ENCODE measurements around the gene SVIP. TPM values are rescaled to one million over a fixed set of nuclear protein-coding genes. Genes with fewer than 3 reads are reported as not detected.

The SVIP gene
- total RNA-seq, 1 experiment from 2014 or later = 46.2 TPM

DNA sequence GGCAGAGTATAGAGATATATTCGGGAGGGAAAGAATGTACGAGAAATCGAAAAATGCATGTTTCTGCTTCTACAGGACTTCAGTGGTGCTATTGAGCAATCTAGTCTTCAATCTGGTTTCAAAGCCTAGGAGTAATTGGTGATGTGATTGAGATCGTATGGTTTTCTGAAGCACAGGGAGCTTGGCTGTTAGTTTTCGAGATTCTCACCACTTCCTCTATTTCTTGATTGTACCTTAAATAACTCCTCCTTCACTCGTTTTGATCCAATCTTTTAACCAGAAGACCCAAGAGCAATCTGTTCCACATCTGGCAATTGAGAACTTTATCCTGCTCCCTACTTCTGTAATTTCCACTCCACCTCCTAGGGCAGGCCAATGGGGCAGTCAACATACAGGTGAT, 30.2 kb upstream of the SVIP start:
- intact Hi-C loops (cut with micrococcal nuclease; ENCODE audit: unreplicated experiment) = no loop called here
- DNase-seq (ENCODE audit: low spot score) = no peak
- H3K36me3 ChIP-seq (ENCODE audit: insufficient read depth, low read length, poor library complexity, severe bottlenecking) = no peaks in the 10 kb centered on the region
- no peak overlapping the region for H3K27ac ChIP-seq (ENCODE audit: low read depth, low read length, poor library complexity, severe bottlenecking)
- no TSS peak for BruUV-seq (replicated peaks)
- no peak overlapping the region for H3K4me3 ChIP-seq (ENCODE audit: low read depth, low read length, poor library complexity, severe bottlenecking)
- CTCF ChIA-PET = no interaction called here
- H3K9me3 ChIP-seq (ENCODE audit: low read depth, low read length, poor library complexity, severe bottlenecking) = no peaks in the 10 kb centered on the region
- POLR2A ChIA-PET (ENCODE audit: low non-redundant PET) = no interaction called here
- H3K27me3 ChIP-seq (replicated peaks; ENCODE audit: insufficient read depth, low read depth, low read length, poor library complexity) = no peaks in the 10 kb centered on the region
- no peaks in the 10 kb centered on the region for H3K4me1 ChIP-seq (ENCODE audit: insufficient read depth, low read length, poor library complexity, severe bottlenecking)
- TF ChIP-seq EZH2 (IDR thresholded peaks at IDR 0.05; ENCODE audit: borderline replicate concordance, low read depth, low read length, poor library complexity, severe bottlenecking) = no peak
- TF ChIP-seq, protein P1, sequence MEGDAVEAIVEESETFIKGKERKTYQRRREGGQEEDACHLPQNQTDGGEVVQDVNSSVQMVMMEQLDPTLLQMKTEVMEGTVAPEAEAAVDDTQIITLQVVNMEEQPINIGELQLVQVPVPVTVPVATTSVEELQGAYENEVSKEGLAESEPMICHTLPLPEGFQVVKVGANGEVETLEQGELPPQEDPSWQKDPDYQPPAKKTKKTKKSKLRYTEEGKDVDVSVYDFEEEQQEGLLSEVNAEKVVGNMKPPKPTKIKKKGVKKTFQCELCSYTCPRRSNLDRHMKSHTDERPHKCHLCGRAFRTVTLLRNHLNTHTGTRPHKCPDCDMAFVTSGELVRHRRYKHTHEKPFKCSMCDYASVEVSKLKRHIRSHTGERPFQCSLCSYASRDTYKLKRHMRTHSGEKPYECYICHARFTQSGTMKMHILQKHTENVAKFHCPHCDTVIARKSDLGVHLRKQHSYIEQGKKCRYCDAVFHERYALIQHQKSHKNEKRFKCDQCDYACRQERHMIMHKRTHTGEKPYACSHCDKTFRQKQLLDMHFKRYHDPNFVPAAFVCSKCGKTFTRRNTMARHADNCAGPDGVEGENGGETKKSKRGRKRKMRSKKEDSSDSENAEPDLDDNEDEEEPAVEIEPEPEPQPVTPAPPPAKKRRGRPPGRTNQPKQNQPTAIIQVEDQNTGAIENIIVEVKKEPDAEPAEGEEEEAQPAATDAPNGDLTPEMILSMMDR (conservative IDR thresholded peaks at IDR 0.05; ENCODE audit: low read depth, low read length) = no peak

DNA sequence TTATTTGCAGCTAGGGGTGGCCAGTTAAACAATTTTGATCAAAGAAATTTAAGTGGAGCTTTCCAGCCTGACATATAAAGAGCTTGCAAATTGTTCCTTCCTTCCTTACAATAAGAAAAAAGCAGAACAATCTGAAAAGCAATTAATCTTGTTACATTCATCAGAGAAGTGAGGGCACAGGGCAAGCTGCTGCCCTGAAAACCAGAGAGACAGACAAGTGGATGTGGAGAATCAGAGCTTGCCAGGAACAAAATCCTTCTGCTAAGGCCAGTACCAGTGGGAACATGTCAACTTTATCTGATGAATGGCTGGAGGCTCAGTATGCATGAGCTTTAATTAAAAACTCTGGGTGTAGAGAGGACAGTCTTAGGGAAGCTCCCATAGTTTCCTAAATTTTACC, 21.9 kb upstream of the SVIP start:
- intact Hi-C loops (cut with micrococcal nuclease; ENCODE audit: unreplicated experiment) = no loop called here
- Histone ChIP-seq H3K27me3 (replicated peaks; ENCODE audit: insufficient read depth, low read depth, low read length, poor library complexity) (no peaks in the 10 kb centered on the region), H3K9me3 (ENCODE audit: low read depth, low read length, poor library complexity, severe bottlenecking) (no peaks in the 10 kb centered on the region), H3K27ac (ENCODE audit: low read depth, low read length, poor library complexity, severe bottlenecking) (no peak overlapping the region), H3K4me3 (ENCODE audit: low read depth, low read length, poor library complexity, severe bottlenecking) (no peak overlapping the region), H3K4me1 (ENCODE audit: insufficient read depth, low read length, poor library complexity, severe bottlenecking) (no peaks in the 10 kb centered on the region), H3K36me3 (ENCODE audit: insufficient read depth, low read length, poor library complexity, severe bottlenecking) (no peaks in the 10 kb centered on the region)
- ChIA-PET CTCF (interaction anchor here (1.0 kb wide), 1 partner anchor 25 kb away, joined by 3 read pairs; no protein-coding TSS in a partner anchor), POLR2A (ENCODE audit: low non-redundant PET) (no interaction called here)
- BruUV-seq (replicated peaks) = no TSS peak
- no peak for DNase-seq (ENCODE audit: low spot score)
- no peak for TF ChIP-seq EZH2 (IDR thresholded peaks at IDR 0.05; ENCODE audit: borderline replicate concordance, low read depth, low read length, poor library complexity, severe bottlenecking)
- TF ChIP-seq, protein P1 (conservative IDR thresholded peaks at IDR 0.05; ENCODE audit: low read depth, low read length) = no peak

DNA sequence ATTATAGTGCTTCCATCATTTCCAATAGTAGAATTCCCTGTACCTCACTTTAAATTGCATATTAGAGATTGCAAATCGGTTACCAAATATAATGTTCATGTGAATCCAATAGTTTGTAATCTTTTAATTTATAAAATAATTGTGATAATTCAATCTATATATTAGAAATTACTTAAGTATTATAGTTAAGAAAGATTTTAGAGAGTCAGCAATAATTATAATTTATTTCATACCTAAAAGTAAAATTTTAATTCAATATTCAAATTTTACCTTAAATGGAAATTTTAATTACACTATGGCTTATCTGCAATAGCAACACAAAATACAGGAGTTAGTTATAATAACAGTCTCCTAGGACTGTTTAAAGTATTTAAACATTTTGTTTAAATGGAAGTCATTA, 17.1 kb upstream of the SVIP start:
- Histone ChIP-seq H3K27me3 (replicated peaks; ENCODE audit: insufficient read depth, low read depth, low read length, poor library complexity) (no peaks in the 10 kb centered on the region), H3K9me3 (ENCODE audit: low read depth, low read length, poor library complexity, severe bottlenecking) (no peaks in the 10 kb centered on the region), H3K36me3 (ENCODE audit: insufficient read depth, low read length, poor library complexity, severe bottlenecking) (no peaks in the 10 kb centered on the region), H3K4me3 (ENCODE audit: low read depth, low read length, poor library complexity, severe bottlenecking) (no peak overlapping the region), H3K4me1 (ENCODE audit: insufficient read depth, low read length, poor library complexity, severe bottlenecking) (no peaks in the 10 kb centered on the region), H3K27ac (ENCODE audit: low read depth, low read length, poor library complexity, severe bottlenecking) (no peak overlapping the region)
- no peak for TF ChIP-seq EZH2 (IDR thresholded peaks at IDR 0.05; ENCODE audit: borderline replicate concordance, low read depth, low read length, poor library complexity, severe bottlenecking)
- TF ChIP-seq, protein P1 (conservative IDR thresholded peaks at IDR 0.05; ENCODE audit: low read depth, low read length) = no peak
- ChIA-PET CTCF (no interaction called here), POLR2A (ENCODE audit: low non-redundant PET) (no interaction called here)
- DNase-seq (ENCODE audit: low spot score) = no peak
- BruUV-seq (replicated peaks) = no TSS peak
- intact Hi-C loops (cut with micrococcal nuclease; ENCODE audit: unreplicated experiment) = no loop called here

All from A673 (cell line).